GM18526 (cell line): Measurements from ENCODE around the gene TRNT1.

Experiments used
- POLR2A ChIP-seq: IDR thresholded peaks from 3 replicates; pipeline ENCODE4 v1.6.1; 2011; ENCODE audit not compliant: insufficient read length; ENCODE audit errors: extremely low read depth

Gene TRNT1

DNA sequence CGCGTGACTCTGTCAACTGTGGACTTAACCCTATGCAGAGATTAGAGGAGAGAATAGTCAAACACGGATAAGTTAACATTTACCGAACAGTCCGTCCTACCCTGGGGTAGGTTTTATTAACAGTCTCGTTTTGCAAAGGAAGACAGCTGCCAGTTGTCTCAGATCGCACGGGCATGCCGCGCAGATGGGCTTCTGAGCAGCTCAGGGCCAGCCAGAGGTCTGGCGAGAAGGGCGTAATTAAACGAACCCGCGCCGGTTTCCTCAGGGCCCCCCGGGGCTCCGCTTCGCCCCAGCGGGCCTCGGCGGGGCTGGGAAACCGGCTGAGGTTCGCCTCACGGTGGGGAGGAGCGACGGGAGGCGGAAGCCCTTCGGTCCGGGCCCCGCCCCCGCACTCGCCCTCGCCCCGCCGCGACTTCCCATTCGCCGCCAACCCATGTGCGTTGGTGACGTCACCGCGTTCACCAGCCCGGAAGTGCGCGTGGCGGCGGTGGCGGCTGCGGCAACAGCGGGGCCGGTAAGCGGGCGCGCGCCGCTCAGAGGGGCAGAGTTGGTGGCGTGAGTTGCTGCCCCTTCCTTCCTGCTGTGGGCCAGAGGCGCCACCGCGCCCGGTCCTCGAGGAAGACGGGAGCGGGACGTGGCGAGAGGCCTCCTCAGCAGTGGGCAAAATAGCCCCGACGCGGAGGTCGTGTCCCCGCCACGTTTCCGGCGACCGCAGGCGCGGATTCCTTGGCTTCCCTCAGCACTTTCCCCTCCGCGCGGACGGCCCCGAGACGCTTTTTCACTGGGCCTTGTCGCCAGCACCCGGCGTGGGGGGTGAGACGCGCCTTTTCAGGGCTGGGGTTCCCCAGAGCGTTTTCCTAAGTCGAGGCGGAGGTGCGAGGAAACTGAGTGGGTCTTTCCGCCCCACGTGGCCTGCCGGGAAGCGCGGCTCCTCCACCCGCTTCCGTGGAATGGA, at the start of gene TRNT1:
TSS of gene TRNT1 (plus strand) at position 464 of the 955 bp plus-strand sequence. CDS start 2,101 bp downstream, outside the sequence.
- peak; percentile 92 for TF ChIP-seq POLR2A

DNA sequence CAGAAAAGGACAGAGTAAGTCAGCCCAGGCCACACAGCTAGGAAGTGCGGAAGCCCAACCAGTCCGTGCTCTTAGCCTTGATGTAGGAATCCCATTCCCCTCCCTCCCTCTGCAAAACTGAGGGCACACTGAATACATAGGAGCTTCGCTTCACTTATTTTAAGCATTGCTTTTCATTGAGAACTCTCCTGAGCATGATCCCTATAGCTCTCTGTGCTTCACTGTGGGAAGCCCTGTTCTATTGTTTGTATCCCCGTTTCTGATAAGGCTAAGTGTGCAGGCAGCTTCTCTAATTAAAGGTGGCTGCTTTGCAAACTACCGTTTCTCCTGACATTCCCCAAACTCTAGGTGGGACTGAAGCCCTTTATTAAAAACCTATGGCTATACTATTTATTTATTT, 46.4 kb upstream of the TRNT1 start:
- TF ChIP-seq POLR2A, result no peak

DNA sequence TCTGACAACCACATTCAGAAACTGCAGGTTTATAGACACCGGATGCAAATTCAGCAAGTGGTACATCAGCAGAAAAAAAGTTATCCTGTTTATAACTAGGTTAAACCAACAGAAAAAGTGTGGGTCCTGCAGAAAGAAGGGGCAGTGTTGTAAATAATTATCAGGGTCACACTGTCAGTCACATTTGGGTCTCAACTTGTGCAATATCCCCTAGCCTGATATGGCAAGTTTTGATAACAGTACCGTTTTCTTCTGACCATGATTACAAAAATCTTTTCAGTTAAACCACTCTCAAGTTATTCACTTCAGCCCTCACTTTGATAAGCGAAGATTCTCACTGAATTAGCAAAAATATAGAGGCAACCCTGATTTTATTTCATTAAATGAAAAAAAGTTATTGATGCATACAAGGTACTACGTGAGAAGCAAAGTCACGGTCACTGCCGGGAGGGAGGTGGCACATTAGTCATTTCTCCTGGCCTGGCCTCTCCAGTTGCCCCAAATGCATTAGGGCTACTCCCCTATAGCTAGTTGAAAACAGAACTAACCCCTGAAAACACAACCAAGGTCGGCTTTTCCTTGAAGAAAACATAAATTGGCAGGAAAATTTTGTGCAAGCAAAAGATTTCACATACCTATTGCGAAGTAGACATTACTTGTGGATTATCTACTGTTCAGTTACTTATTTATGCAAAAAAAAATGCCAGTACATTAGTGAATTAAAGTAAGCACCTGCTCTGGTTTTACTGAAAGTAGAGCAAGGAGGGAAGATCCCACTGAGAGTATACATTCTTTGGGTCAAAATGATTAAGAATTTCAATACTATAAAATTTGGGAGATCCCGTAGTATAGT, 45.1 kb upstream of the TRNT1 start:
- no peak for TF ChIP-seq POLR2A

DNA sequence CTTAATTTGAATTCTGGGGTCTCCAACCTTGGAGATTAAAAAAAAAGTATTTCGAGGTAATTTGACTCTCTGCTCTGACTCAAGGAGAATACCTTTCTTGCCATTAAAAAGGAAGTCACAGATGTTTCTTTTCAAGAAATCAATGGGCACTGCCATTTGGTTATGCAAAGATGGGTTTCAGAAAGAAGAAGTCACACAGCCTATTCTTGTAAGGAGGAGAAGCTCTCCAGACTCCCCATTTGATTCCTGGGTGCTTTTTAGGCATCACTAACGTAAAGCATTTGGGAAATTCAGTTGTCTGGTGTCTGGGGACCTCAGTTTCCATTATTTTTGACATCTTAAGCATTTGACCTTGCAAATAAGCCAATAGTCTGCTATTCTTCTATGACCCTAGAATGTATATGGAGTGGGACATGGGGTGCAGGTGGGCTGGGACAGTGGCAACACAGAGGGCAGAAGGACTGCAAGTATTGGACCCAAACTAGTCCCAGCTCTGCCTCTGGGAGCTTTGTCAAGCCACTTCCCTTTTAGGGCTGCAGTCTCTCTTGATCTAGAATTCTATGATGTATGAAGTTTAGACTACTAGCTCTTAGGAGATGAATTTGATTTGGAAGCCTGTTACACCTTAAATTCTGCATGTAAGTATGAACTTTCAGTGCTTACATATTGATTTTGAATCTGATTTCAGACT, 44.4 kb upstream of the TRNT1 start:
- TF ChIP-seq POLR2A, result no peak

DNA sequence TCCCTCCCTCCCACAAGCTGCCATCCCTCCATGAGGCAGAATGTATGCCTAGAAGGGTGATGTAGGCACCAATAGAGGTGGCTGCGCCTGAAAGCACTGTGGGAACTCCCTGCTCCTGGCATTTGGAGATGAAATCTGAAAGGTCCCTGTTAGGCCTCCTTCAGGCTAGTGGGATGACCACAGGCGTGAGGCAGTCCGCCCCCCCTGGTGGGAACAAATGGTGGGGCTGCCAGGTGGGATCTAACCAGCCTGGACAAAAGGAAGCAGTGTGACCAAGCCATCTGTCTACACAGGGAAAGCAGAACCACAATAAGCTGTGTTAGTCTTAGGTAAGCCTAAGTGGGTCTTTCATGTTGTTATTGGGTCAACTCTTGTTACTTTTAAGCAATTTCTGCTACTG, 41.9 kb upstream of the TRNT1 start:
- TF ChIP-seq POLR2A, result no peak

DNA sequence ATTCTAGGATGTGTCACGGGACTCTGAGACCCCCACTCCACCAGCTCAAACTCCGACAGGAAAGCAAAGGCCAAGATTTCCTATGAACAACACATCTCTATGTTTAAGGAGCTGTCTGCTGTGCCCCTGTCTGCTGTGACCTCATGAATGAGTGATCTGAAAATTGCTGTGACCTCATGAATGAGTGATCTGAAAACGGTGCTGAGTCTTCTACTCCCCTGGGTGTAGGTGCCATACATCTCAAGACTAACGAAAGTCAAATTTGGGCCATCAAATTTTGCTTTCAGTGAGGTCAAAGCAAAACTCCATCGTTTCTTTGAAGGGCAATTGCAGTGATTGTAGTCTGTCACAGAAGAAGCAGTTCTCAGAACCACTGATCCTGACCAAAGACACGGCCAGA, 41.0 kb upstream of the TRNT1 start:
- TF ChIP-seq POLR2A, result no peak

DNA sequence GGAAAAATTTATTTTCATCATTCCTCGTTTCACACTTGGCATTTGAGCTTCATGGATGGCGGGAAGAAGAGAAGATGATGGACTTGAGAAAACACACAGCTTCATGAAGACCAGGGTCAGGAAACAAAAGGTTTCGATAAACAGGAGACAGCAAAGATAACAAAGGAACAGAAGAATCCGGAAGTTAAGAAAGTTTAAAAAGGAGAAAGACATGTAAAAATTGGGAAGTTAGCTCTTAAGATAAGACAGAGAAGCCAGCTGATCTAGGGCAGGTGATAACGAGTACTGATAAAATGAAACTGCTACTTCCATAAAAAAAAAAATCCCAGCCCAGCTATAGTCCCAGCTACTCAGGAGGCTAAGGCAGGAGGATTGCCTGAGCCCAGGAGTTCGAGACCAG, 40.5 kb upstream of the TRNT1 start:
- TF ChIP-seq POLR2A, result no peak

DNA sequence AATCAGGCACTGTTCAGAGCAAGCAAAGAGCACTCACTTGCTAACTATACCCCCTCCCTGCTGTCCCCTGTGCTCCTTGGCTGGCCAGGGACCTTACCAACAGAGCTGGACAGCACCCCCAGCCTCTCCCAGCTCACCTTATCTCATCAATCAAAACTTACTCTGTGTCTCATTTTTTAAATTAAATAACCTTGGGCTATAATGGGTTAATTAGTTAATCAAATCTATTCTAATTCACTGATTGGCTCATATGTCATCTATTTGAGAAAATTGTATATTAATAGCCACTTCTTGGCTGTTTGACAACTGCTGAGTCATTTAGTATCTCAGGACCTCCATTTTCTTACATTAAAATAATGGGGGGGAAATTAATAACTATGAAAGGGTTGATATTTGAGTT, 39.5 kb upstream of the TRNT1 start:
- TF ChIP-seq POLR2A, result no peak

DNA sequence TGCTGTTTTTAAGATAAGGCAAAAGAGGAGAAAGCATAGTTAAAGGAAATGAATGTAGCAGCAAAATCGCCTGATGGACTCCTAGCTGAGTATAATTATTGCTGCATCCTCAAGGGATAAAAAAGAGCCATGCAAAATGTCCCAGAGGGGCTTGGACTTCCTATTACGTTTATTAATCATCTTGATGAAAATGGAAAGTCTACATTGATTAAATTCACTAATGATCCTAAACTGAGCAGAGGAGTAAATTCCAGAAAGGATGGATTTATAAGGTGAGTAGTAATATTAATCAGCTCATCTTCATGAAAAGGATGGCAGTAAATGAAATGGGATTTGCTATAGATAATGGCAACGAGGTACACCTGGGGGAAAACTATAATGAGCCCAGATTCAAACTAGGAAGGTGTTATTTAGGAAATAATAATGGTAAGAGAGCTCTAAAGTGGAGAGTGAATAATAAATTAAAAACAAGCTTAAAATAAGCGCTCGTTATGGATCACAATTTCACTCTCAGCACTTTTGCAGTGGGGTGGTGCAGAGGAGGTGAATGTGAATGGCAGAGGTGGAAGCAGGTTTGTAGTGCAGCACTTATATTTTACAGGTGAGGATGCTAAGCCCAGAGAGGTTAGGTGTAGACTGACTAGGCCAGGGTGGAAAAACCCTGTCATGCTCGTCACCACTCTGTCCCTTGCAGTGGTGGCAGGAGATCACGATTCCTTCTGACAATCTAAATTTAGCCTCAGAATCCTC, 38.8 kb upstream of the TRNT1 start:
- TF ChIP-seq POLR2A, result no peak

DNA sequence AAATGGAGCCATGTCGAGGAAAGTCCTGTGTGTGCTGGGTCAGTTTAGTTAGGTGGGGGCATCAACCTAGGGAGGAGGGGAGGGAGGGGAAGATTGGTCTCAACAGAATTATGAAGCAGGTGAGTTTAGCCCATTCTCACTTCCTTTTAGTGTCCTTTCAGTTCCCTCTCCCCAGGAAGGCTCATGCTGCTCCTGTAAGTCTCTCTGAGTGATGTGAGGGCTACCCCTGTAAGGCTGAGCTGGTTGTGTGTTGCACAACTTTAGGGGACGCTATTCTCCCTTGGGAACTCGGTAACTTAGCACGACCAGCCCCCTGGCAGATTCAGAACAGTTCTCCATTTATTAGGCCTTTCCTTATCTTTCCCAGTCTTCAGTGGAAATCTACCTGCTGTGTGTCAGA, 37.7 kb upstream of the TRNT1 start:
- no peak for TF ChIP-seq POLR2A

DNA sequence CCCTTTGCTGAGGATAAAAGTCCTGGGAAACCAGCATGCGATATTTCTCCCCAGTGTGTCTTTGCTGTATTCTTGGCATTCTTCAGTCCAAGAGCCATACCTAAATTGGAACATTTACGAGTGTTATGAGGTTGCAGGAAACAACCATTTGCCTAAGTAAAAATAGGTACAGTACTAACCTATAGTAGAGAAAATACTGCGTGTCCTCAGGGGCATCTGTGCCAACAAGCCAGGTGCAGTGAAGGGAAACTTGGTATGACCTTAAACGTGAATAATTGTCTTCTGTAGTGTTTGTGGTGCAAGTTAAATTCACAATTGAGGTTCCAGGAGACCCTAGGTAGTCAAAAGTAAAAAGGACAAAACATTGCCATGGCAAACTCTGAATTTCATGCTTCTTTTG, 28.8 kb upstream of the TRNT1 start:
- TF ChIP-seq POLR2A, result no peak

DNA sequence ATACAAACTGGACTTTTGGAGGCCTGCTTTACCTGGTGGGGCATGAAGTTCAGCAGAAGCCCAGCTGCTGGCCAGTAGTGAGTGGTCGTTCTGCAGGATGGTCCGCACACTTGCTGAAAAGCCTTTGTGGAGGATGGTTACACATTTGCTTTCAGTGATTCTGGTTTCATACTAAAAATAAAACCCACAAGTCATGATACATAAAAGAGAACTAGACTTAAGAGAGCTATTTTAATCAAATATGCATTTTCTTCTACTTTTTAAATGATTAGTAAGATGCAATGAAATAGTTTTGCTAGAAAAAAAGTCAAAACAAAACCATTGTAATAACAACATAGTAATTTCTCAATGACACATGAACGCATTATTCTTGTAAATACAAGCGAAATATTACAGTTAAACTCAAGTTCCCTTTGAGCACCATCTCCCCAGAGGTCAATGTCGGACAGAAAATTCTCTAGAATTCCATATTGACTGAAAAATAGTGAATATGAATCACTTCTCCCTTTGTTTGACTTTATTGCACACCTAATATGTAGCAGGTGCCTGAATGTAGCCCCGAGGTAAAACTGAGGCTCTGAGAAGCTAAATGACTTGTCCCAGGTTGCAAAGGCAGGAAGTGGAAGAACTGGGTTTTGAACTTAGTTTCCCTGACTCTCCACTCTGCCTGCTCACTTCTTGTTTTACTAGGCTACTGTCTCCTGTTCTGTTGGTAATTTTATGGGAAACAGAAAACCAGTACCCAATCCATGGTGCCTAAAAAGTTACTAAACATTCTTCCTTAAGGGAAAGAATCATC, 24.9 kb upstream of the TRNT1 start:
- no peak for TF ChIP-seq POLR2A

DNA sequence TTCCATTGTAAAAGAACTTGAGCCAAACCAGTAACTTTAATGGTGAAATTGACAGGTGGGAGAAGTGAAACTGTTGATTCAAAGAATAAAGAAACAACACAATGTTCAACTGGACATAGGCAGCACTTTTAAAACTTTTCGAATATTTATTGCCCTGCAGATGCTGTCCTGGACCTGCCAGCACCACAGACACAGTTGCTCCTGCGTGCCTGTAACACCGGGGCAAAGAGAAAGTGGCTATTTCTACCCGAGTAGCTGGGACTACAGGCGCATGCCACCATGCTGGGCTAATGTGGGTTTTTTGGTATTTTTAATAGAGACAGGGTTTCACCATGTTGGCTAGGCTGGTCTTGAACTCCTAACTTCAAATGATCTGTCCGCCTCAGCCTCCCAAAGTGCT, 24.0 kb upstream of the TRNT1 start:
- no peak for TF ChIP-seq POLR2A

DNA sequence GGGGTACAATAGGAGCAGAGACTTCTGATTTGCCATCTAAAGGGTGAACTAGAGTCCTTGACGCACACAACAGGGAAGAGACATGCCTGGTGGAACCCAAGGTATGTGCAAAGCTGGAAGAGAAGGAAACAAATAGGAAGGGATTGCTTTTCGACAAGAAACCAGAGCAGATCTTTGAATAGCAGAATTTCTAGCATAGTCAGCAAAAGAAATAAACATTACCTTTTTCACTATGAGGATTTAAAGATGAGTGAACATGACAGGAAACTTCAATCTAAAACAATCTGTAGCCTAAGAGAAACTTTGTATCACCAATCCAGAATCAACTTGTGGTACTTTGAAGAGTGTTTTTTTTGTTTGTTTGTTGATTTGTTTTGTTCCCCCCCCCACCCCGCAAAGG, 21.5 kb upstream of the TRNT1 start:
- TF ChIP-seq POLR2A, result no peak
